HUES64 (cell line): ENCODE data around the gene PPP2R2C.

Experiments
- H3K27ac ChIP-seq: 2 replicates; pipeline ENCODE4 v1.7.0; 2013; ENCODE audit warnings: low read depth, low read length, inconsistent platforms
- H3K27me3 ChIP-seq: 2 replicates; pipeline ENCODE4 v1.6.1; 2013; ENCODE audit warnings: mild to moderate bottlenecking, low read length; ENCODE audit not compliant: insufficient read depth
- H3K36me3 ChIP-seq: 2 replicates; pipeline ENCODE4 v1.6.1; 2013; ENCODE audit warnings: mild to moderate bottlenecking, low read length; ENCODE audit not compliant: insufficient read depth
- H3K4me1 ChIP-seq: 2 replicates; pipeline ENCODE4 v1.6.1; 2013; ENCODE audit warnings: mild to moderate bottlenecking, low read length, moderate library complexity; ENCODE audit not compliant: insufficient read depth
- H3K4me3 ChIP-seq: 2 replicates; pipeline ENCODE4 v1.5.1; 2013; ENCODE audit warnings: mild to moderate bottlenecking, low read length, moderate library complexity
- H3K9ac ChIP-seq: 2 replicates; pipeline ENCODE4 v1.6.1; 2013; ENCODE audit warnings: mild to moderate bottlenecking, low read depth, low read length
- H3K9me3 ChIP-seq: 2 replicates; pipeline ENCODE4 v1.6.1; 2013; ENCODE audit warnings: low read depth, low read length; ENCODE audit not compliant: insufficient read depth
- WGBS: fragments of 150-250, 120-280 bp; methylation state at CpG from one replicate; pipeline ENCODE4 v1.1.7; 2013; ENCODE audit warnings: missing lambda C conversion rate; 5-methylcytosine and 5-hydroxymethylcytosine counted together

The PPP2R2C gene

DNA sequence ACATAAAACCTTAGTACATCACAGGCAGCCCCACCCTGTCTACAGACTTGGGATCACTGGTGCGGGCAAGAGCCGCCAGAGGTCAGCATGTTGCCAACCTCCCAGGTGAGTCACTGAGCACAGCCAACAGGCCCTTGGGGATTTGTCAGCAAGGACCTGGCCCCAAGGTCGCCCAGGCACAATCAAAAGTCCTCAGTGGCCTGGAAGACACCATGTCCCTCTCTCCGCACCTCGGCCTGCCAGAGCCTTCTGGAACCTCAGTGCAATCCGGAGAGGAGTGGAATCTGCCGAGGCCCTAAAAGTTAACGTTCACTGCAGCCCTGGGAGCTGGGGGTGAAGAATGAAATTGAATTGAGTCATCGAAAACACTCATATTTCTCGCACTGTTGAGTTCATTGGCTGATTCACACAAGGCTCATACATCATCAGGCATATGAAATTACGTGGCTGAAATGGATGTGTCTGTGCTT is 128.4 kb downstream of the PPP2R2C start:
- H3K9ac ChIP-seq = no peak overlapping the region
- no peaks in the 10 kb centered on the region for H3K36me3 ChIP-seq
- H3K4me3 ChIP-seq = no peak overlapping the region
- 86% methylated on average over 11 of the region's 11 CpGs for WGBS
- no peaks in the 10 kb centered on the region for H3K4me1 ChIP-seq
- H3K27ac ChIP-seq = no peak overlapping the region
- no peaks in the 10 kb centered on the region for H3K9me3 ChIP-seq
- no peaks in the 10 kb centered on the region for H3K27me3 ChIP-seq

- H3K36me3 ChIP-seq = no peaks in the 10 kb centered on the region
- H3K27ac ChIP-seq = no peak overlapping the region
- H3K9me3 ChIP-seq = no peaks in the 10 kb centered on the region
- peaks cover 4% of the 10 kb centered on the region for H3K4me1 ChIP-seq
- no peak overlapping the region for H3K9ac ChIP-seq
- no peak overlapping the region for H3K4me3 ChIP-seq
- H3K27me3 ChIP-seq = no peaks in the 10 kb centered on the region
- 95% methylated on average over 23 of the region's 23 CpGs for whole genome bisulfite sequencing
Measured at GRCh38 chr4:6342530-6343293, 129.7 kb downstream of the PPP2R2C start.

GRCh38 chr4:6341696-6342095 is 130.7 kb downstream of the PPP2R2C start:
- no peaks in the 10 kb centered on the region for H3K27me3 ChIP-seq
- no peak overlapping the region for H3K27ac ChIP-seq
- H3K36me3 ChIP-seq = no peaks in the 10 kb centered on the region
- H3K9ac ChIP-seq = no peak overlapping the region
- no peak overlapping the region for H3K4me3 ChIP-seq
- 93% methylated on average over 5 of the region's 6 CpGs for WGBS
- peaks cover 9% of the 10 kb centered on the region for H3K4me1 ChIP-seq
- H3K9me3 ChIP-seq = no peaks in the 10 kb centered on the region

- Histone ChIP-seq H3K4me3 (no peak overlapping the region), H3K36me3 (no peaks in the 10 kb centered on the region), H3K9ac (no peak overlapping the region), H3K4me1 (peaks cover 9% of the 10 kb centered on the region), H3K27me3 (no peaks in the 10 kb centered on the region), H3K27ac (no peak overlapping the region), H3K9me3 (no peaks in the 10 kb centered on the region)
- WGBS = 72% methylated on average over 9 of the region's 9 CpGs
Measured at GRCh38 chr4:6340446-6341015, 131.9 kb downstream of the PPP2R2C start.

- Histone ChIP-seq H3K36me3 (no peaks in the 10 kb centered on the region), H3K9me3 (no peaks in the 10 kb centered on the region), H3K27me3 (no peaks in the 10 kb centered on the region), H3K27ac (no peak overlapping the region), H3K4me1 (peaks cover 9% of the 10 kb centered on the region), H3K4me3 (no peak overlapping the region), H3K9ac (no peak overlapping the region)
- 88% methylated on average over 13 of the region's 13 CpGs for WGBS
Measured at GRCh38 chr4:6339818-6340445, 132.5 kb downstream of the PPP2R2C start.

GRCh38 chr4:6338951-6339817 is 133.2 kb downstream of the PPP2R2C start:
- WGBS = 79% methylated on average over 12 of the region's 12 CpGs
- Histone ChIP-seq H3K9me3 (peaks cover 2% of the 10 kb centered on the region; the same call in 1 of the 2 replicates), H3K36me3 (no peaks in the 10 kb centered on the region), H3K27ac (no peak overlapping the region), H3K27me3 (no peaks in the 10 kb centered on the region), H3K4me1 (peaks cover 9% of the 10 kb centered on the region), H3K4me3 (no peak overlapping the region), H3K9ac (no peak overlapping the region)

DNA sequence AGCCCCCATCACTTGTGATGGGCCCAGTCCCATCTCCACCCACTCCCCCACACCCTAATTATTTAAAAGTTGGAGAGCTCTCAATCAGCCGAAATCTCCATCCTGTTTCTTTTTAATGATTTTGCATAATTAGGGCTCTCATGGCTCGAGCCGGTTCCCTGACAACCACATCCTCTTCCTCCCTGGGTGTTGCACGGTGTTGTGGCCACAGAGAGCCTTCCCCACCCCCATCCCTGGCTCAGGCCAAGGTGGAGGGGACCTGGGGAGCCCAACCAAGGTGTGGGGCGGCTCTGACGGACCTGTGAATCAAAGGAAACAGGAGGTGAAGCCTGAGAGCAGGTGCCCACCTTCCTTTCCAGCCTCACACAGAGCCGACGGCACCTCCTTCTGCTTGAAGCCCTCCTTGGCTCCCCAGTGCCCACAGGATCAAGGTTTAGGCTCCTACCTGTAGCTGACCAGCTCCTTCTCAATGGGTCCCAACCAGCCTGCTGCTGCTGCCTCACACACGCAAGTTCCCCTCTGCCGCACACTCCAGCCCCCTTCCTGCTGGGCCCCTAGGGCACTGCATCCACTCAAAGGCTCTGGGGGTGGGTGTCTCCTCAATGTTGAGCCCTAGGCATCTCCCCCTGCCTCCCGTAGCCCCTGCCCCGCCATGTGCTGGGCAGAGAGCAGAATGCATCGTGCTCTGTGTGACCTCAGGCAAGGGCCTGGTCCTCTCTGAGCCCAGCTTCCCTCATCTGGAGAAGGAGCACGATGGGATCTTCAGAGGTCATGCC is 134.1 kb downstream of the PPP2R2C start:
- Histone ChIP-seq H3K4me3 (no peak overlapping the region), H3K4me1 (peaks cover 9% of the 10 kb centered on the region), H3K9ac (no peak overlapping the region), H3K27me3 (no peaks in the 10 kb centered on the region), H3K9me3 (peaks cover 6% of the 10 kb centered on the region; the same call in 1 of the 2 replicates), H3K36me3 (no peaks in the 10 kb centered on the region), H3K27ac (no peak overlapping the region)
- WGBS = 70% methylated on average over 14 of the region's 14 CpGs

- no peak overlapping the region for H3K4me3 ChIP-seq
- no peak overlapping the region for H3K27ac ChIP-seq
- WGBS = 43% methylated on average over 18 of the region's 19 CpGs
- H3K9me3 ChIP-seq = peaks cover 6% of the 10 kb centered on the region; the same call in 1 of the 2 replicates
- H3K9ac ChIP-seq = no peak overlapping the region
- no peaks in the 10 kb centered on the region for H3K36me3 ChIP-seq
- no peaks in the 10 kb centered on the region for H3K27me3 ChIP-seq
- H3K4me1 ChIP-seq = peaks cover 9% of the 10 kb centered on the region
Measured at GRCh38 chr4:6337331-6337935, 135.0 kb downstream of the PPP2R2C start.

GRCh38 chr4:6336166-6336565 is 136.2 kb downstream of the PPP2R2C start:
- Histone ChIP-seq H3K4me3 (no peak overlapping the region), H3K27me3 (no peaks in the 10 kb centered on the region), H3K9me3 (peaks cover 6% of the 10 kb centered on the region; the same call in 1 of the 2 replicates), H3K27ac (no peak overlapping the region), H3K36me3 (no peaks in the 10 kb centered on the region), H3K9ac (no peak overlapping the region), H3K4me1 (peaks cover 9% of the 10 kb centered on the region)
- WGBS = 89% methylated on average over 13 of the region's 13 CpGs

- Histone ChIP-seq H3K27me3 (no peaks in the 10 kb centered on the region), H3K9ac (no peak overlapping the region), H3K36me3 (no peaks in the 10 kb centered on the region), H3K9me3 (peaks cover 6% of the 10 kb centered on the region; the same call in 1 of the 2 replicates), H3K27ac (no peak overlapping the region), H3K4me3 (no peak overlapping the region), H3K4me1 (peaks cover 9% of the 10 kb centered on the region)
- 83% methylated on average over 12 of the region's 12 CpGs for WGBS
Measured at GRCh38 chr4:6335040-6335590, 137.3 kb downstream of the PPP2R2C start.
